ENCODE data around the gene CAV2.

The CAV2 gene

GRCh38 chr7:116554911-116555310, 55.4 kb downstream of the CAV2 start:
- 89 to 91% methylated on average over 4 of the region's 4 CpGs for WGBS, 2 experiments
- Histone ChIP-seq H3K9me3 (ENCODE audit: control insufficient read depth, low read length) (no peaks in the 10 kb centered on the region), H3K4me3 (ENCODE audit: insufficient read depth, low read depth, low read length) (no peak overlapping the region), H3K27ac (ENCODE audit: insufficient read depth, low read depth, low read length, poor library complexity, severe bottlenecking) (no peak overlapping the region), H3K4me1 (ENCODE audit: control insufficient read depth, insufficient read depth, low read length) (no peaks in the 10 kb centered on the region), H3K36me3 (ENCODE audit: control insufficient read depth, insufficient read depth, low read length) (no peaks in the 10 kb centered on the region), H3K27me3 (ENCODE audit: control insufficient read depth, insufficient read depth, low read length, poor library complexity, severe bottlenecking) (no peaks in the 10 kb centered on the region)

GRCh38 chr7:116557066-116557585, 57.6 kb downstream of the CAV2 start:
- Histone ChIP-seq H3K36me3 (ENCODE audit: control insufficient read depth, insufficient read depth, low read length) (no peaks in the 10 kb centered on the region), H3K9me3 (ENCODE audit: control insufficient read depth, low read length) (no peaks in the 10 kb centered on the region), H3K4me1 (ENCODE audit: control insufficient read depth, insufficient read depth, low read length) (no peaks in the 10 kb centered on the region), H3K27me3 (ENCODE audit: control insufficient read depth, insufficient read depth, low read length, poor library complexity, severe bottlenecking) (no peaks in the 10 kb centered on the region), H3K4me3 (ENCODE audit: insufficient read depth, low read depth, low read length) (no peak overlapping the region), H3K27ac (ENCODE audit: insufficient read depth, low read depth, low read length, poor library complexity, severe bottlenecking) (no peak overlapping the region)
- WGBS, 2 experiments: 79 to 85% methylated on average over 3 of the region's 3 CpGs

- H3K4me1 ChIP-seq (ENCODE audit: control insufficient read depth, insufficient read depth, low read length): no peaks in the 10 kb centered on the region
- H3K9me3 ChIP-seq (ENCODE audit: control insufficient read depth, low read length): no peaks in the 10 kb centered on the region
- WGBS, 2 experiments: 89 to 94% methylated on average over 4 of the region's 4 CpGs
- no peak overlapping the region for H3K27ac ChIP-seq (ENCODE audit: insufficient read depth, low read depth, low read length, poor library complexity, severe bottlenecking)
- H3K36me3 ChIP-seq (ENCODE audit: control insufficient read depth, insufficient read depth, low read length): no peaks in the 10 kb centered on the region
- no peak overlapping the region for H3K4me3 ChIP-seq (ENCODE audit: insufficient read depth, low read depth, low read length)
- no peaks in the 10 kb centered on the region for H3K27me3 ChIP-seq (ENCODE audit: control insufficient read depth, insufficient read depth, low read length, poor library complexity, severe bottlenecking)
These were observed 58.4 kb downstream of the CAV2 start for GRCh38 chr7:116557901-116558300.

Data from ectodermal cell (in vitro differentiated cells).